H1 (cell line): ENCODE data around the gene MRPL42. TPM values are rescaled to one million over a fixed set of nuclear protein-coding genes. Genes with fewer than 3 reads are reported as not detected.

ENCODE experiments used
- CTCF ChIA-PET: fragments of 300-600 bp; sonication (Branson Sonifier 250); formaldehyde crosslinking; loops from one replicate; lab custom pipeline; 2021; ENCODE audit not compliant: partially characterized antibody; lab: Charles Lee
- POLR2A ChIA-PET: fragments of 300-600 bp; sonication (Branson Sonifier 250); formaldehyde crosslinking; loops from one replicate; lab custom pipeline; 2021; ENCODE audit warnings: inconsistent platforms; ENCODE audit not compliant: partially characterized antibody; lab: Charles Lee
- DNase-seq, 2 experiments: peaks; one replicate each; pipeline versions ENCODE4 v3.0.0 to v3.0.0-alpha.2; 2010 to 2022; ENCODE audit warnings: low spot score in 2 of 2, low read depth in 1 of 2, mixed read lengths in 1 of 2
- FAIRE-seq: peaks from 2 replicates; lab custom pipeline; 2011; peaks lifted over from hg19 to GRCh38; lab: Jason Lieb, UNC
- H2AFZ ChIP-seq: 2 replicates; pipeline ENCODE4 v1.8.1; 2012; ENCODE audit warnings: low read length, inconsistent platforms
- H2AK5ac ChIP-seq: 2 replicates; pipeline ENCODE4 v1.6.1; 2013; ENCODE audit warnings: low read depth, low read length
- H2BK120ac ChIP-seq: replicated peaks from 2 replicates; pipeline ENCODE3; 2013; ENCODE audit warnings: low read depth, low read length, inconsistent platforms
- H2BK12ac ChIP-seq: 2 replicates; pipeline ENCODE4 v1.6.1; 2013; ENCODE audit warnings: low read depth, low read length
- H2BK15ac ChIP-seq: 2 replicates; pipeline ENCODE4 v1.6.1; 2013; ENCODE audit warnings: low read length
- H2BK20ac ChIP-seq: 2 replicates; pipeline ENCODE4 v1.6.1; 2013; ENCODE audit warnings: low read length
- H2BK5ac ChIP-seq: 2 replicates; pipeline ENCODE4 v1.6.1; 2013; ENCODE audit warnings: low read depth, low read length
- H3K14ac ChIP-seq: 2 replicates; pipeline ENCODE4 v1.6.1; 2013; ENCODE audit warnings: inconsistent platforms; ENCODE audit not compliant: insufficient read length
- H3K18ac ChIP-seq: 2 replicates; pipeline ENCODE4 v1.6.1; 2013; ENCODE audit warnings: low read length; ENCODE audit errors: extremely low read depth
- H3K23ac ChIP-seq: 2 replicates; pipeline ENCODE4 v1.6.1; 2013; ENCODE audit warnings: inconsistent platforms; ENCODE audit not compliant: insufficient read length
- H3K23me2 ChIP-seq: 2 replicates; pipeline ENCODE4 v1.6.1; 2013; ENCODE audit warnings: low read depth, low read length
- H3K27ac ChIP-seq: 2 replicates; pipeline ENCODE4 v1.6.1; 2011; ENCODE audit warnings: low read depth, low read length, inconsistent platforms
- H3K27me3 ChIP-seq, 4 experiments: replicated peaks in 1 of 4; 1 replicate in 1 of 4; 2 replicates in 3 of 4; pipeline versions ENCODE4 v1.6.1 to v1.8.1; 2011 to 2013; ENCODE audit warnings: low read length in 3 of 4, mild to moderate bottlenecking in 3 of 4, inconsistent platforms in 2 of 4, mixed read lengths in 2 of 4, moderate library complexity in 1 of 4; ENCODE audit not compliant: control insufficient read depth in 3 of 4, insufficient read depth in 3 of 4; ENCODE audit errors: extremely low read depth in 1 of 4
- H3K36me3 ChIP-seq, 4 experiments: 2 replicates each; pipeline versions ENCODE4 v1.6.1 to v1.8.1; 2011 to 2013; ENCODE audit warnings: mild to moderate bottlenecking in 4 of 4, low read length in 3 of 4, moderate library complexity in 2 of 4, control low read depth in 1 of 4, inconsistent platforms in 1 of 4; ENCODE audit not compliant: insufficient read depth in 4 of 4, control insufficient read depth in 2 of 4
- H3K4ac ChIP-seq: replicated peaks from 2 replicates; pipeline ENCODE3; 2013; ENCODE audit warnings: low read length, low read depth, mixed read lengths, inconsistent platforms; ENCODE audit not compliant: insufficient read length
- H3K4me1 ChIP-seq, 4 experiments: replicated peaks in 1 of 4; 1 replicate in 1 of 4; 2 replicates in 3 of 4; pipeline versions ENCODE4 v1.6.1 to v1.8.1; 2011 to 2013; ENCODE audit warnings: low read length in 3 of 4, inconsistent platforms in 2 of 4, mixed read lengths in 1 of 4; ENCODE audit not compliant: insufficient read depth in 4 of 4, control insufficient read depth in 3 of 4
- H3K4me2 ChIP-seq, 2 experiments: 2 replicates each; pipeline versions ENCODE4 v1.6.1 to v1.8.1; 2011 to 2013; ENCODE audit warnings: low read depth in 2 of 2, low read length in 2 of 2, control low read depth in 1 of 2, inconsistent platforms in 1 of 2, mild to moderate bottlenecking in 1 of 2; ENCODE audit not compliant: insufficient read depth in 1 of 2
- H3K4me3 ChIP-seq, 4 experiments: fragments of 200-600, 300-600 bp in 1 of 4; sonication (generic), shearing (Covaris generic), sonication (Bioruptor Twin) in 1 of 4; 2 replicates each; pipeline versions ENCODE4 v1.5.1 to v1.8.1; 2011 to 2016; ENCODE audit warnings: low read length in 4 of 4, low read depth in 3 of 4, control low read depth in 2 of 4, inconsistent platforms in 2 of 4, mild to moderate bottlenecking in 2 of 4, mixed read lengths in 1 of 4, moderate library complexity in 1 of 4; ENCODE audit not compliant: insufficient read depth in 2 of 4; ENCODE audit errors: extremely low read depth in 1 of 4
- H3K56ac ChIP-seq: replicated peaks from 2 replicates; pipeline ENCODE3; 2013; ENCODE audit warnings: low read depth, mild to moderate bottlenecking, mixed read lengths, low read length, inconsistent platforms; ENCODE audit not compliant: insufficient read length
- H3K79me1 ChIP-seq: 2 replicates; pipeline ENCODE4 v1.6.1; 2013; ENCODE audit warnings: low read depth, low read length, control low read depth
- H3K79me2 ChIP-seq, 2 experiments: 2 replicates each; pipeline versions ENCODE4 v1.6.1 to v1.8.1; 2012 to 2013; ENCODE audit warnings: low read length in 2 of 2, mild to moderate bottlenecking in 2 of 2, inconsistent platforms in 1 of 2; ENCODE audit not compliant: insufficient read depth in 2 of 2, control insufficient read depth in 1 of 2
- H3K9ac ChIP-seq, 4 experiments: replicated peaks in 1 of 4; 1 replicate in 1 of 4; 2 replicates in 3 of 4; pipeline versions ENCODE4 v1.6.1 to v1.8.1; 2011 to 2013; ENCODE audit warnings: low read depth in 3 of 4, low read length in 3 of 4, control low read depth in 2 of 4, mild to moderate bottlenecking in 2 of 4, moderate library complexity in 2 of 4, inconsistent platforms in 1 of 4; ENCODE audit errors: extremely low read depth in 1 of 4
- H3K9me3 ChIP-seq, 2 experiments: 2 replicates each; pipeline versions ENCODE4 v1.6.1 to v1.8.1; 2012 to 2013; ENCODE audit warnings: mild to moderate bottlenecking in 2 of 2, moderate library complexity in 2 of 2, control low read depth in 1 of 2, inconsistent platforms in 1 of 2, low read depth in 1 of 2, low read length in 1 of 2, mixed read lengths in 1 of 2; ENCODE audit not compliant: insufficient read depth in 2 of 2
- H4K20me1 ChIP-seq, 2 experiments: replicated peaks in 1 of 2; 2 replicates each; pipeline versions ENCODE3 to v1.8.1; 2011 to 2013; ENCODE audit warnings: inconsistent platforms in 2 of 2, low read length in 2 of 2, mild to moderate bottlenecking in 1 of 2; ENCODE audit not compliant: insufficient read depth in 2 of 2, control insufficient read depth in 1 of 2
- H4K5ac ChIP-seq: 2 replicates; pipeline ENCODE4 v1.6.1; 2013; ENCODE audit warnings: low read length, low read depth, mixed read lengths, inconsistent platforms; ENCODE audit not compliant: insufficient read length
- H4K8ac ChIP-seq: 2 replicates; pipeline ENCODE4 v1.8.0; 2013; ENCODE audit warnings: mild to moderate bottlenecking, moderate library complexity, low read length, inconsistent platforms; ENCODE audit not compliant: insufficient read depth; ENCODE audit errors: extremely low read depth
- H4K91ac ChIP-seq: replicated peaks from 2 replicates; pipeline ENCODE3; 2013; ENCODE audit warnings: low read length, mixed read lengths, inconsistent platforms; ENCODE audit not compliant: insufficient read length
- BACH1 ChIP-seq: IDR thresholded peaks from 2 replicates; pipeline ENCODE4 v1.6.1; 2012; ENCODE audit warnings: low read length, improper control_type of control experiment
- POU5F1 ChIP-seq: IDR thresholded peaks from 2 replicates; pipeline ENCODE4 v1.6.1; 2011; ENCODE audit warnings: low read depth, mild to moderate bottlenecking, low read length, moderate library complexity
- SIX5 ChIP-seq: IDR thresholded peaks from 2 replicates; pipeline ENCODE4 v1.6.1; 2011; ENCODE audit warnings: mild to moderate bottlenecking, low read depth, low read length
- WGBS, 2 experiments: shearing (Covaris generic) in 1 of 2; methylation state at CpG; one replicate each; pipeline versions ENCODE4 v1.1.6 to v1.1.7; 2013 to 2015; ENCODE audit warnings: low lambda C conversion rate in 2 of 2, mixed read lengths in 2 of 2, inconsistent platforms in 1 of 2, low coverage in 1 of 2, missing lambda C conversion rate in 1 of 2; ENCODE audit not compliant: insufficient replicate concordance in 2 of 2, insufficient coverage in 1 of 2, insufficient read length in 1 of 2; ENCODE audit errors: extremely low coverage in 1 of 2, missing lambda C conversion rate in 1 of 2; 5-methylcytosine and 5-hydroxymethylcytosine counted together
- polyA plus RNA-seq, 7 experiments: library from polyadenylated mRNA; depleted of rRNA in 3 of 7; stranded (reverse) in 5 of 7; unstranded in 2 of 7; fragments of >200 nt in 5 of 7; fragments of 200-250 nt in 2 of 7; gene quantifications; 1 replicate in 5 of 7; 2 replicates in 1 of 7; 4 replicates in 1 of 7; pipeline versions ENCODE4 v1.2.1 to v1.2.3, GENCODE V29; 2011 to 2013; ENCODE audit warnings: missing spikeins in 2 of 7, mixed read lengths in 2 of 7
- total RNA-seq: library from RNA; stranded (reverse); fragmentation: NEBNext Ultra II Directional; extraction: Animal tissue kit (Norgen Biotek cat#: 25700); gene quantifications from 2 replicates; pipeline ENCODE4 v1.2.1, GENCODE V29; 2021

The MRPL42 gene
- total and polyA plus RNA-seq, 2 of the 8 experiments (the other 6 are each of a cell fraction or from before 2014, with no cell fraction given): 110 to 176 TPM

GRCh38 chr12:93549174-93549573 lies 81.9 kb downstream of the MRPL42 start:
- Histone ChIP-seq H4K20me1 (no peaks in the 10 kb centered on the region), H2BK12ac (no peak overlapping the region), H3K79me1 (no peaks in the 10 kb centered on the region), H2BK20ac (no peak overlapping the region), H3K23ac (no peak overlapping the region), H3K27me3 (no peaks in the 10 kb centered on the region), H2AK5ac (no peak overlapping the region), H3K27ac (no peak overlapping the region), H3K4ac (no peak overlapping the region), H2AFZ (no peak overlapping the region), H3K56ac (no peak overlapping the region), H3K4me2 (no peak overlapping the region), H2BK5ac (no peak overlapping the region), H3K9me3 (no peaks in the 10 kb centered on the region), H3K36me3 (no peaks in the 10 kb centered on the region), H3K18ac (no peak overlapping the region), H2BK120ac (no peak overlapping the region), H3K14ac (no peak overlapping the region), H3K4me3 (no peak overlapping the region), H3K9ac (no peak overlapping the region), H3K4me1 (no peaks in the 10 kb centered on the region), H3K23me2 (no peaks in the 10 kb centered on the region), H4K5ac (no peak overlapping the region), H2BK15ac (no peak overlapping the region), H4K8ac (peak overlapping the region; percentile 65; the same call in 1 of the 2 replicates), H3K79me2 (no peaks in the 10 kb centered on the region), H4K91ac (no peak overlapping the region)
- 82% methylated on average over 6 of the region's 6 CpGs; no CpG with 5 or more reads in 1 of the 2 experiments for WGBS, 2 experiments
- DNase-seq (no peak), FAIRE-seq (no peak)
- CTCF ChIA-PET: interaction anchor here (0.8 to 1.3 kb wide), 3 partner anchors 8 to 217 kb away, joined by 3 read pairs; no protein-coding TSS in a partner anchor
- POLR2A ChIA-PET: no interaction called here
- TF ChIP-seq SIX5: no peak
- no peak for TF ChIP-seq BACH1
- no peak for TF ChIP-seq POU5F1
